ENCODE measurements around the gene KRTDAP. TPM values are rescaled to one million over a fixed set of nuclear protein-coding genes. Genes with fewer than 3 reads are reported as not detected.

The KRTDAP gene
- total and polyA plus RNA-seq, 10 of the 15 experiments (the other 5 are each of a cell fraction or from before 2014, with no cell fraction given) = 0.23 TPM; not detected in 9

DNA sequence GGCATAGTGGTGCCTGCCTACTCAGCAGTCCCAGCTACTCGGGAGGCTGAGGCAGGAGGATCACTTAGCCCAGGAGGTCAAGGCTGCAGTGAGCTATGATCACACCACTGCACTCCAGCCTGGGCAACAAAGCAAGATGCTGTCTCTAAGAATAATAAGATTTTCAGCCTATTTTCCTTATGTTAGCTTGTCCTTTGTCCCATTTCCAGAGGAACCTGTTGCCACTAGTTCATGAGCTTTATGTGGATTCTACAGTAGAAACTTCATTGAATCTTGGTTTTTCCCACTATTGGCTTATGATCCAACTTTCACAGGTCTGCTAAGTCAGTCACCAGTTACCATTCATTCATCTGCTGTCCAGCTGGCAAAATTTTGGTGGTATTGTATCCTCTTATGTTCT is 24.0 kb downstream of the KRTDAP start:
- intact Hi-C loops (cut with micrococcal nuclease; ENCODE audit: unreplicated experiment) (no loop called here), in situ Hi-C loops (cut with MboI) (loop anchor here (5.0 kb wide), 2 partner anchors 119 to 194 kb away; partner anchors contain the start of gene FFAR1)
- H3K4me2 ChIP-seq (ENCODE audit: control insufficient read depth, insufficient read depth) = no peak overlapping the region
- FAIRE-seq (no peak), DNase-seq (ENCODE audit: low read depth, low spot score) (no peak), ATAC-seq (no peak)
- RAD21 ChIA-PET (ENCODE audit: unreplicated experiment) = interaction anchor here (0.7 to 8.3 kb wide), 9 partner anchors 9 to 324 kb away, joined by 3 to 143 read pairs (median 4); partner anchors contain the start of gene FFAR3
- no peaks in the 10 kb centered on the region for H4K20me1 ChIP-seq (ENCODE audit: control insufficient read depth, insufficient read depth)
- BruUV-seq (replicated peaks) = no TSS peak
- CTCF ChIA-PET = interaction anchor here (0.7 to 4.6 kb wide), 10 partner anchors 21 to 325 kb away, joined by 3 to 39 read pairs (median 6); partner anchors contain the start of gene CD22
- no peak overlapping the region for H2AFZ ChIP-seq (ENCODE audit: control insufficient read depth, low read depth, low read length)
- no peaks in the 10 kb centered on the region for H3K79me2 ChIP-seq (ENCODE audit: control insufficient read depth, insufficient read depth, low read length)
- SMC1A ChIA-PET (ENCODE audit: uncharacterized antibody, unreplicated experiment) = interaction anchor here (0.6 to 6.8 kb wide), 11 partner anchors 9 to 146 kb away, joined by 3 to 134 read pairs (median 4); no protein-coding TSS in a partner anchor
- no peaks in the 10 kb centered on the region for H3K9me3 ChIP-seq (replicated peaks; ENCODE audit: control insufficient read depth, insufficient read depth, low read length)
- no peak overlapping the region for H3K27ac ChIP-seq (ENCODE audit: control insufficient read depth, insufficient read depth)
- TF ChIP-seq ASH2L (IDR thresholded peaks at IDR 0.05; ENCODE audit: borderline replicate concordance, low read depth) (no peak), SUPT20H (IDR thresholded peaks at IDR 0.05; ENCODE audit: borderline replicate concordance, control insufficient read depth, low read depth, low read length) (no peak), MTA3 (IDR thresholded peaks at IDR 0.05; ENCODE audit: borderline replicate concordance, low read length) (no peak), FOXK2 (IDR thresholded peaks at IDR 0.05) (no peak), BHLHE40 (IDR thresholded peaks at IDR 0.05; ENCODE audit: borderline replicate concordance in 1 of 2, low read depth in 2 of 2, low read length in 1 of 2) (no peak)
- TF ChIP-seq, protein P1, sequence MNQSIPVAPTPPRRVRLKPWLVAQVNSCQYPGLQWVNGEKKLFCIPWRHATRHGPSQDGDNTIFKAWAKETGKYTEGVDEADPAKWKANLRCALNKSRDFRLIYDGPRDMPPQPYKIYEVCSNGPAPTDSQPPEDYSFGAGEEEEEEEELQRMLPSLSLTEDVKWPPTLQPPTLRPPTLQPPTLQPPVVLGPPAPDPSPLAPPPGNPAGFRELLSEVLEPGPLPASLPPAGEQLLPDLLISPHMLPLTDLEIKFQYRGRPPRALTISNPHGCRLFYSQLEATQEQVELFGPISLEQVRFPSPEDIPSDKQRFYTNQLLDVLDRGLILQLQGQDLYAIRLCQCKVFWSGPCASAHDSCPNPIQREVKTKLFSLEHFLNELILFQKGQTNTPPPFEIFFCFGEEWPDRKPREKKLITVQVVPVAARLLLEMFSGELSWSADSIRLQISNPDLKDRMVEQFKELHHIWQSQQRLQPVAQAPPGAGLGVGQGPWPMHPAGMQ (IDR thresholded peaks at IDR 0.05; ENCODE audit: borderline replicate concordance) = no peak
- TF ChIP-seq, protein P2, sequence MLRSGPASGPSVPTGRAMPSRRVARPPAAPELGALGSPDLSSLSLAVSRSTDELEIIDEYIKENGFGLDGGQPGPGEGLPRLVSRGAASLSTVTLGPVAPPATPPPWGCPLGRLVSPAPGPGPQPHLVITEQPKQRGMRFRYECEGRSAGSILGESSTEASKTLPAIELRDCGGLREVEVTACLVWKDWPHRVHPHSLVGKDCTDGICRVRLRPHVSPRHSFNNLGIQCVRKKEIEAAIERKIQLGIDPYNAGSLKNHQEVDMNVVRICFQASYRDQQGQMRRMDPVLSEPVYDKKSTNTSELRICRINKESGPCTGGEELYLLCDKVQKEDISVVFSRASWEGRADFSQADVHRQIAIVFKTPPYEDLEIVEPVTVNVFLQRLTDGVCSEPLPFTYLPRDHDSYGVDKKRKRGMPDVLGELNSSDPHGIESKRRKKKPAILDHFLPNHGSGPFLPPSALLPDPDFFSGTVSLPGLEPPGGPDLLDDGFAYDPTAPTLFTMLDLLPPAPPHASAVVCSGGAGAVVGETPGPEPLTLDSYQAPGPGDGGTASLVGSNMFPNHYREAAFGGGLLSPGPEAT (IDR thresholded peaks at IDR 0.05; ENCODE audit: low read depth) = no peak
- POLR2A ChIA-PET = interaction anchor here (0.7 to 5.9 kb wide), 7 partner anchors 45 to 198 kb away, joined by 3 to 35 read pairs (median 4); no protein-coding TSS in a partner anchor
- no peaks in the 10 kb centered on the region for H3K36me3 ChIP-seq (ENCODE audit: control insufficient read depth in 2 of 2, insufficient read depth in 2 of 2, low read length in 1 of 2)
- peaks cover 24% of the 10 kb centered on the region for H3K4me1 ChIP-seq (ENCODE audit: control insufficient read depth, insufficient read depth, low read length)
- H3K4me3 ChIP-seq = no peak overlapping the region
- no peak overlapping the region for H3K9ac ChIP-seq (ENCODE audit: control insufficient read depth, insufficient read depth, low read length)
- H3K27me3 ChIP-seq (replicated peaks in 1 of 2; ENCODE audit: control insufficient read depth in 2 of 2, insufficient read depth in 2 of 2, low read length in 1 of 2) = no peaks in the 10 kb centered on the region
- 5% methylated on average over 1 of the region's 1 CpG for WGBS (ENCODE audit: insufficient coverage, insufficient replicate concordance, low lambda C conversion rate, missing lambda C conversion rate)

Data from GM12878 (cell line).